Ishikawa (cell line): ENCODE data around the gene SLC25A44.

ENCODE experiments used
- EGR1 ChIP-seq: IDR thresholded peaks from 2 replicates; pipeline ENCODE4 v1.6.1; 2012
- MAX ChIP-seq: IDR thresholded peaks from 2 replicates; pipeline ENCODE4 v1.6.1; 2012
- REST ChIP-seq: IDR thresholded peaks from 2 replicates; pipeline ENCODE4 v1.6.1; 2012; ENCODE audit warnings: low read depth, mild to moderate bottlenecking
- TAF1 ChIP-seq: IDR thresholded peaks from 2 replicates; pipeline ENCODE4 v1.6.1; 2012; ENCODE audit warnings: low read depth, mild to moderate bottlenecking
- ZBTB7A ChIP-seq: IDR thresholded peaks from 2 replicates; pipeline ENCODE4 v1.6.1; 2012; ENCODE audit warnings: low read depth

GRCh38 chr1:156149374-156150332 lies 44.3 kb upstream of the SLC25A44 start:
- TF ChIP-seq REST (no peak), EGR1 (no peak), MAX (no peak), ZBTB7A (no peak), TAF1 (no peak)
